ENCODE data around the gene FOSB. TPM values are rescaled to one million over a fixed set of nuclear protein-coding genes. Genes with fewer than 3 reads are reported as not detected.

The FOSB gene
- total RNA-seq, 1 experiment from 2014 or later: 6.4 TPM

DNA sequence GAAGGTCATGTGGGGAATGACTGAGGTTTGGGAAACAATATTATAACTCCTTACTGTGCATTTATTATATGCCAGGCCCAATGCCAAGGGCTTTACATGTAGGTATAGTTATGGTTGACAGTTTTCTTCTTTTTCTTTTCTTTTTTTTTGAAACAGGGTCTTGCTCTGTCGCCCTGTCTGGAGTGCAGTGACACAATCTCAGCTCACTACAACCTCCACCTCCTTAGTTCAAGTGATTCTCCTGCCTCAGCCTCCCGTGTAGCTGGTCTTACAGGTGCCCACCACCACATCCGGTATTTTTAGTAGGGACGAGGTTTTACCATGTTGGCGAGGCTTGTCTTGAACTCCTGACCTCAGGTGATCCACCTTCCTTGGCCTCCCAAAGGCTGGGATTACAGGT lies 15.2 kb downstream of the FOSB start:
- peaks cover 6% of the 10 kb centered on the region for H3K4me1 Mint-ChIP-seq (ENCODE audit: low read depth, unreplicated experiment)
- no peaks in the 10 kb centered on the region for H3K9me3 ChIP-seq
- BruUV-seq (replicated peaks): no TSS peak
- H3K27me3 ChIP-seq (replicated peaks; ENCODE audit: control insufficient read depth, insufficient read depth, low read length): no peaks in the 10 kb centered on the region
- H3K9me3 Mint-ChIP-seq (ENCODE audit: unreplicated experiment): no peaks in the 10 kb centered on the region
- H3K36me3 ChIP-seq (ENCODE audit: control insufficient read depth, insufficient read depth, low read length): no peaks in the 10 kb centered on the region
- DNase-seq: no peak
- TF ChIP-seq, protein P1, sequence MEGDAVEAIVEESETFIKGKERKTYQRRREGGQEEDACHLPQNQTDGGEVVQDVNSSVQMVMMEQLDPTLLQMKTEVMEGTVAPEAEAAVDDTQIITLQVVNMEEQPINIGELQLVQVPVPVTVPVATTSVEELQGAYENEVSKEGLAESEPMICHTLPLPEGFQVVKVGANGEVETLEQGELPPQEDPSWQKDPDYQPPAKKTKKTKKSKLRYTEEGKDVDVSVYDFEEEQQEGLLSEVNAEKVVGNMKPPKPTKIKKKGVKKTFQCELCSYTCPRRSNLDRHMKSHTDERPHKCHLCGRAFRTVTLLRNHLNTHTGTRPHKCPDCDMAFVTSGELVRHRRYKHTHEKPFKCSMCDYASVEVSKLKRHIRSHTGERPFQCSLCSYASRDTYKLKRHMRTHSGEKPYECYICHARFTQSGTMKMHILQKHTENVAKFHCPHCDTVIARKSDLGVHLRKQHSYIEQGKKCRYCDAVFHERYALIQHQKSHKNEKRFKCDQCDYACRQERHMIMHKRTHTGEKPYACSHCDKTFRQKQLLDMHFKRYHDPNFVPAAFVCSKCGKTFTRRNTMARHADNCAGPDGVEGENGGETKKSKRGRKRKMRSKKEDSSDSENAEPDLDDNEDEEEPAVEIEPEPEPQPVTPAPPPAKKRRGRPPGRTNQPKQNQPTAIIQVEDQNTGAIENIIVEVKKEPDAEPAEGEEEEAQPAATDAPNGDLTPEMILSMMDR (IDR thresholded peaks at IDR 0.05; ENCODE audit: insufficient read depth in 1 of 2, low read depth in 1 of 2, low read length in 1 of 2, severe bottlenecking in 1 of 2, unreplicated experiment in 1 of 2): no peak
- intact Hi-C loops (cut with micrococcal nuclease; ENCODE audit: unreplicated experiment): no loop called here
- 0 out of 2 replicates have a peak, but pooled peaks cover under 1% of the 10 kb centered on the region for H3K4me1 ChIP-seq
- CTCF ChIA-PET: no interaction called here
- H3K4me3 Mint-ChIP-seq (ENCODE audit: unreplicated experiment): no peak overlapping the region
- H3K36me3 Mint-ChIP-seq (ENCODE audit: insufficient read depth, unreplicated experiment): peaks cover 12% of the 10 kb centered on the region
- no peak overlapping the region for H3K27ac Mint-ChIP-seq (ENCODE audit: unreplicated experiment)
- POLR2A ChIA-PET: no interaction called here
- H3K27me3 Mint-ChIP-seq (ENCODE audit: insufficient read depth, unreplicated experiment): no peaks in the 10 kb centered on the region
- no peak overlapping the region for H3K4me3 ChIP-seq (ENCODE audit: low read depth, low read length)

DNA sequence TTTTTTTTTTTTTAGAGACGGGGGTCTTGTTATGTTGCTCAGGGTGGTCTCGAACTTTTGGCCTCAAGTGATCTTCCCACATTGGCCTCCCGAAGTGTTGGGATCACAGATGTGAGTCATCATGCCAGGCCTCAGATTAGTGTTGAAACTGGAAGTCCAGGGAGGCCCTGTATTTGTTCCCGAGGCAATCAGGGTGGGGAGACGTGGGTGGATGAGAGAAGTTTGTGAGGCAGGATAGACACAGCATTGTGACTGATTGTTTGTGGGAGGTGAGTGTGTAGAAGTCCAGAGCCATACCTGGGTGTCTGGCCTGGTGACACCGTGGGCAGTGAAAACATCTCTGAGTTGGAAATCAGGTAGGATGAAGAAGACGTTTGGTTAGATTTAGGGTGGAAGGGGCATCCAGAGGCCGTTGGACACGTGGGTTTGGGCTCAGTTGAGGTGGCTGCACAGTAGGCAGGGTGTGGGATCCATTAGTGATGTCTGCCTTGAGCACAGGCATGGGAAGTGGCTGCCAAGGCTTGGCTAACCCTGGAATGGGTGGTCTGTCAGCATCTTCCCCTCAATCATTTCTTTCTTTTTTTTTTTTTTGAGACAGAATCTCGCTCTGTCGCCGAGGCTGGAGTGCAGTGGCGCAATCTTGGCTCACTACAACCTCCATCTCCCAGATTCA lies 16.6 kb downstream of the FOSB start:
- Histone ChIP-seq H3K27me3 (replicated peaks; ENCODE audit: control insufficient read depth, insufficient read depth, low read length) (no peaks in the 10 kb centered on the region), H3K4me3 (ENCODE audit: low read depth, low read length) (no peak overlapping the region), H3K36me3 (ENCODE audit: control insufficient read depth, insufficient read depth, low read length) (no peaks in the 10 kb centered on the region), H3K9me3 (no peaks in the 10 kb centered on the region), H3K4me1 (no peaks in the 10 kb centered on the region)
- DNase-seq: no peak
- no peak overlapping the region for H3K27ac Mint-ChIP-seq (ENCODE audit: unreplicated experiment)
- H3K36me3 Mint-ChIP-seq (ENCODE audit: insufficient read depth, unreplicated experiment): no peaks in the 10 kb centered on the region
- no TSS peak for BruUV-seq (replicated peaks)
- CTCF ChIA-PET: interaction anchor here (0.5 to 2.5 kb wide), 18 partner anchors 9 to 307 kb away, joined by 3 to 68 read pairs (median 6); partner anchors contain the start of genes ERCC1, FOSB, PPM1N and PPP1R13L
- H3K9me3 Mint-ChIP-seq (ENCODE audit: unreplicated experiment): no peaks in the 10 kb centered on the region
- intact Hi-C loops (cut with micrococcal nuclease; ENCODE audit: unreplicated experiment): loop anchor here (2.0 kb wide), 1 partner anchor 62 kb away; the partner anchor contains the start of gene ERCC1
- TF ChIP-seq, protein P1 (IDR thresholded peaks at IDR 0.05; ENCODE audit: insufficient read depth in 1 of 2, low read depth in 1 of 2, low read length in 1 of 2, severe bottlenecking in 1 of 2, unreplicated experiment in 1 of 2): no peak
- no peak overlapping the region for H3K4me3 Mint-ChIP-seq (ENCODE audit: unreplicated experiment)
- peaks cover 6% of the 10 kb centered on the region for H3K4me1 Mint-ChIP-seq (ENCODE audit: low read depth, unreplicated experiment)
- POLR2A ChIA-PET: interaction anchor here (1.8 kb wide), 1 partner anchor 15 kb away, joined by 6 read pairs; no protein-coding TSS in a partner anchor
- no peaks in the 10 kb centered on the region for H3K27me3 Mint-ChIP-seq (ENCODE audit: insufficient read depth, unreplicated experiment)

DNA sequence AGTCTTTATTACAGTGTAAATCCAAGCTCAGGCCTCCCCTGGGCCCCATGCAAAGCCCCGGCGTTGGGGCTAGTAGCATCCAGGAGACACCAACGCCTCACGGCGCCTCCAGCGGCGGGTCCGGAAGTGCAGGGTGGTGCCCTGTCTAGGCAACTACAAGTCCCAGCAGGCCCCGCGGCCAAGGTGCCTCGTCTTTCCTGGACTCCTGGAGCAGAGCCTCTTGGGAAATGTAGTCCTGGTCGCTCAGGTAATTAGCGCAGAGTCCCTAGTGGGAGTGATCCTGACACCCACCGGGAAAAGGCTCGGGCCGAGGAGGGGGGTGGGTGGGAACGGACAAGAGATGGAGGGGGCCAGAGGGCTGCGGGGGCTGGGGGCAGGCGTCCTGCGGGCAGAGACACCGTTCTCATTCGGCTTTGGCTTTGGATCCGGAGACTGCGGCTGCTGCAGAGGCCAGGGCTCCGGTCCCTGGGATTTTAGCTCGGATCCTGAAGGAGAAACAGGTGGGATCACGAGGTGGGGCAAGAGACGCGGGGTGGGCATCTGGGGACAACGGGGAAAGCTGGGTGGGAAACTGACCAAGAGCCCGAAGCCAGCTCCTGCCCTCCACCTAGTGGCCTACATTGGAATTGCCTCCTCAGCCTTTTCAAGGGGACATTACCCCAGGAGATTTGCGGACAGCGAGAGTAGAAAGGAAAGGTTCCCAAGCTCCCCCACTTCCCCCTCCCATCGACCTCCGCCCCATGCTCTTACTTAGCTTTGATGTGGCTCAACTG lies 17.7 kb downstream of the FOSB start:
- TF ChIP-seq, protein P1 (IDR thresholded peaks at IDR 0.05; ENCODE audit: insufficient read depth in 1 of 2, low read depth in 1 of 2, low read length in 1 of 2, severe bottlenecking in 1 of 2, unreplicated experiment in 1 of 2): peak; percentile 91 to 92
- intact Hi-C loops (cut with micrococcal nuclease; ENCODE audit: unreplicated experiment): loop anchor here (1.0 to 2.0 kb wide), 3 partner anchors 12 to 81 kb away; partner anchors contain the start of genes ERCC1 and RTN2
- no peaks in the 10 kb centered on the region for H3K36me3 Mint-ChIP-seq (ENCODE audit: insufficient read depth, unreplicated experiment)
- H3K4me3 Mint-ChIP-seq (ENCODE audit: unreplicated experiment): peak overlapping the region; percentile 88
- no peaks in the 10 kb centered on the region for H3K27me3 Mint-ChIP-seq (ENCODE audit: insufficient read depth, unreplicated experiment)
- no peaks in the 10 kb centered on the region for H3K9me3 Mint-ChIP-seq (ENCODE audit: unreplicated experiment)
- BruUV-seq (replicated peaks): no TSS peak
- peak overlapping the region; percentile 74 for H3K27ac Mint-ChIP-seq (ENCODE audit: unreplicated experiment)
- ChIA-PET POLR2A (interaction anchor here (0.6 to 1.8 kb wide), 6 partner anchors 16 to 153 kb away, joined by 3 to 6 read pairs (median 3); partner anchors contain the start of genes EML2 and FOSB), CTCF (interaction anchor here (0.5 to 2.5 kb wide), 30 partner anchors 8 to 489 kb away, joined by 3 to 68 read pairs (median 5); partner anchors contain the start of genes ERCC1, FOSB, PPM1N and PPP1R13L)
- Histone ChIP-seq H3K4me3 (ENCODE audit: low read depth, low read length) (peak overlapping the region; percentile 66), H3K4me1 (no peaks in the 10 kb centered on the region), H3K27me3 (replicated peaks; ENCODE audit: control insufficient read depth, insufficient read depth, low read length) (no peaks in the 10 kb centered on the region), H3K9me3 (no peaks in the 10 kb centered on the region), H3K36me3 (ENCODE audit: control insufficient read depth, insufficient read depth, low read length) (no peaks in the 10 kb centered on the region)
- DNase-seq: peak; percentile 98
- H3K4me1 Mint-ChIP-seq (ENCODE audit: low read depth, unreplicated experiment): peaks cover 6% of the 10 kb centered on the region
